Retinal pigment epithelial cell (primary cell): ENCODE results near the gene LETM1.

Source experiments
- DNase-seq: peaks from one replicate; pipeline ENCODE4 v3.0.0-alpha.2; 2010; ENCODE audit warnings: low read depth
- H3K4me3 ChIP-seq: 2 replicates; pipeline ENCODE4 v1.5.1; 2011; ENCODE audit warnings: mild to moderate bottlenecking, low read length, control low read depth, moderate library complexity
- CTCF ChIP-seq: conservative IDR thresholded peaks from 2 replicates; pipeline ENCODE4 v1.5.1; 2011; ENCODE audit warnings: low read depth, low read length, control low read depth, inconsistent platforms

The LETM1 gene

GRCh38 chr4:1797861-1798579, 57.9 kb downstream of the LETM1 start:
- TF ChIP-seq CTCF: no peak
- no peak overlapping the region for H3K4me3 ChIP-seq
- no peak for DNase-seq

- TF ChIP-seq CTCF: no peak
- H3K4me3 ChIP-seq: no peak overlapping the region
- no peak for DNase-seq
These were observed 58.6 kb downstream of the LETM1 start for GRCh38 chr4:1797298-1797860.

- no peak for DNase-seq
- TF ChIP-seq CTCF: no peak
- no peak overlapping the region for H3K4me3 ChIP-seq
These were observed 59.3 kb downstream of the LETM1 start for GRCh38 chr4:1796486-1797204.

- no peak for TF ChIP-seq CTCF
- DNase-seq: no peak
- no peak overlapping the region for H3K4me3 ChIP-seq
These were observed 60.4 kb downstream of the LETM1 start for GRCh38 chr4:1795299-1796195.

- no peak for TF ChIP-seq CTCF
- DNase-seq: no peak
- H3K4me3 ChIP-seq: no peak overlapping the region
These were observed 61.1 kb downstream of the LETM1 start for GRCh38 chr4:1794809-1795298.

GRCh38 chr4:1793940-1794808, 61.8 kb downstream of the LETM1 start:
- no peak for TF ChIP-seq CTCF
- H3K4me3 ChIP-seq: peak overlapping the region; percentile 5
- no peak for DNase-seq
